Mucosa of descending colon (tissue), 3 donors: Measurements from ENCODE around the gene MYZAP. TPM values are rescaled to one million over a fixed set of nuclear protein-coding genes. Genes with fewer than 3 reads are reported as not detected.

ENCODE experiments used
- ATAC-seq: fragments of 200-7000 bp; cut with Tn5 transposase; one replicate; pipeline ENCODE4 v1.9.1; 2020; ENCODE audit warnings: mild to moderate bottlenecking, moderate library complexity
- DNase-seq, 3 donors: peaks; one replicate each; pipeline ENCODE4 v3.0.0-alpha.2; 2020
- H3K36me3 ChIP-seq: fragments of 200-600 bp; one replicate; pipeline ENCODE4 v1.8.0; 2021; ENCODE audit warnings: low read depth, mild to moderate bottlenecking
- H3K4me1 ChIP-seq: fragments of 200-600 bp; one replicate; pipeline ENCODE4 v1.8.0; 2021; ENCODE audit warnings: low read depth, mild to moderate bottlenecking
- H3K4me3 ChIP-seq: fragments of 200-600 bp; one replicate; pipeline ENCODE4 v1.8.0; 2021; ENCODE audit warnings: mild to moderate bottlenecking
- H3K9me3 ChIP-seq: fragments of 200-600 bp; one replicate; pipeline ENCODE4 v1.8.0; 2021; ENCODE audit warnings: mild to moderate bottlenecking
- intact Hi-C, 2 donors: fragments of 100-400 bp; cut with DNase I in 1 of 2; cut with micrococcal nuclease in 1 of 2; formaldehyde crosslinking; loops; one replicate each; pipeline versions ENCODE4 v1.11.0 to v1.11.1; 2022; cut with DNase I, micrococcal nuclease
- total RNA-seq, 3 donors: library from RNA; stranded (reverse); fragmentation: NEBNext Ultra II Directional in 2 of 3; extraction: Animal tissue kit (Norgen Biotek cat#: 25700) in 2 of 3; gene quantifications; one replicate each; pipeline versions ENCODE4 v1.2.1 to v1.2.4, GENCODE V29; 2021 to 2023
- TF ChIP-seq, protein P1 (sequence below): fragments of 200-600 bp; IDR thresholded peaks from one replicate; pipeline ENCODE4 v1.8.0; 2022; ENCODE audit warnings: antibody characterized with exemption, mild to moderate bottlenecking
- donor health status: DM: no; HTN: no; CAD: no; lungs with moderate emphysema.
- donor health status: DM: no; HTN: no; CAD: no.
- donor health status: DM: no; HTN: yes; CAD: no.

MYZAP gene
- total RNA-seq, 3 donors from 2014 or later, result 17.5 to 18.8 (median 17.9) TPM

DNA sequence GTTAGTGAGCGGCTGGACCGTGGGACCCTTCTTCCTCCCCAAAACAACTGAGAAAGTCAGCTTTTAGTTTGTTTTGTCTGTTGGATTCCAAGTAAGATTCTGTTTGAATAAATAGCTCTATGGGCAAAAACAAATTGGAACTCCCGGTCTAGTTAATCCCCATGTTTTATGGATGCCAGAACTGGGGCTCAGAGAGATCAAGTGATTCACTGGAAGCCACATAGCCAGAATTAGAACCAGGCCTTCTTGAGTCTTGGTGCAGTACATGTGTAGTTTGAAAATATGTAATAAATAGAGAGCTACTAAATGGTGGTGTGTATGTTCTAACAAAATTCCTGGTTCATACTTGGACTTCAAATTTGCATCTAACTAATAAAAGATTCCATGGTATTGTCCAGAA, 85.5 kb downstream of the MYZAP start:
- DNase-seq, result no peak
- H3K4me1 ChIP-seq, result no peaks in the 10 kb centered on the region
- H3K9me3 ChIP-seq, result no peaks in the 10 kb centered on the region
- no peak overlapping the region for H3K4me3 ChIP-seq
- intact Hi-C loops, result no loop called here
- ATAC-seq, result no peak
- no peaks in the 10 kb centered on the region for H3K36me3 ChIP-seq
- TF ChIP-seq, protein P1, sequence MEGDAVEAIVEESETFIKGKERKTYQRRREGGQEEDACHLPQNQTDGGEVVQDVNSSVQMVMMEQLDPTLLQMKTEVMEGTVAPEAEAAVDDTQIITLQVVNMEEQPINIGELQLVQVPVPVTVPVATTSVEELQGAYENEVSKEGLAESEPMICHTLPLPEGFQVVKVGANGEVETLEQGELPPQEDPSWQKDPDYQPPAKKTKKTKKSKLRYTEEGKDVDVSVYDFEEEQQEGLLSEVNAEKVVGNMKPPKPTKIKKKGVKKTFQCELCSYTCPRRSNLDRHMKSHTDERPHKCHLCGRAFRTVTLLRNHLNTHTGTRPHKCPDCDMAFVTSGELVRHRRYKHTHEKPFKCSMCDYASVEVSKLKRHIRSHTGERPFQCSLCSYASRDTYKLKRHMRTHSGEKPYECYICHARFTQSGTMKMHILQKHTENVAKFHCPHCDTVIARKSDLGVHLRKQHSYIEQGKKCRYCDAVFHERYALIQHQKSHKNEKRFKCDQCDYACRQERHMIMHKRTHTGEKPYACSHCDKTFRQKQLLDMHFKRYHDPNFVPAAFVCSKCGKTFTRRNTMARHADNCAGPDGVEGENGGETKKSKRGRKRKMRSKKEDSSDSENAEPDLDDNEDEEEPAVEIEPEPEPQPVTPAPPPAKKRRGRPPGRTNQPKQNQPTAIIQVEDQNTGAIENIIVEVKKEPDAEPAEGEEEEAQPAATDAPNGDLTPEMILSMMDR, result no peak

DNA sequence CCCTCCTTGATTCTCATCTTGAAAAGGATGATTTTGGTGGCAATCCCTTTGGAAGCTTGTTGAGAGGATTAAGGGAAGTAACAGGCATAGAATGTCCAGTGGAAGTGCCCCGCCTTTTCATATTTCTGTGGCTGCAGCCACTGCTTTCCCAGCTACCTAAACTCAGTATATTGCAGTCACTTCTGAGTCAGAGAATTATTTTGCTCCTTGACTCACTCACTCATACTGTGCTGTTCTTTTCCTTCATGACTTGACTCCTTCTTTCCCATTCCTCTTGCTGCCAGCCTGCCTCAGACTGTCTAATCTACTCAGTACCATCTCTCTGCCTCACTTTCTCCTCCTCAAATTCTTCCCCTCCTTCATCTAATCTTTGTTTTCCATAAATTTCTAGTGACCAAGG, 88.3 kb downstream of the MYZAP start:
- TF ChIP-seq, protein P1, result no peak
- ATAC-seq (peak; percentile 76), DNase-seq (no peak)
- H3K9me3 ChIP-seq, result no peaks in the 10 kb centered on the region
- intact Hi-C loops, result no loop called here
- no peaks in the 10 kb centered on the region for H3K36me3 ChIP-seq
- no peaks in the 10 kb centered on the region for H3K4me1 ChIP-seq
- H3K4me3 ChIP-seq, result no peak overlapping the region

DNA sequence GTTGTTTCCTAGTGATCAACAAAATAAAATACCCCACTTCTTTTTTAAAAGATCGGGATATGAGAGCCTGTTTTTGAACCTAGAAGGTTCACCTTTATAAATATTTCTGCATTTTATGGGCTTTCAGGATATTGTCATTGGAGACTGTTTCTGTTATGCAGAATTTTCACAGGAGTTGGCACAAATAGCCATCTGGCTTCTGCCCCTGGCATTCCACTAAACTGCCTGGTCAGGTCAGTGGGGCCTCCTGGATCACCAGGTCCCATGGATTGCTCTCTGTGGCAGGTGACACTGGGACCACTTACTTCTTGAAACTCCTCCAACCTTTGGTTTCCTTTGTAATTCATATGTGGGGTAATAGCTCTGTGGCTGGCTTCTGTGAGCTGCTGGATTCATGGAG, 89.3 kb downstream of the MYZAP start:
- DNase-seq (no peak), ATAC-seq (no peak)
- Histone ChIP-seq H3K36me3 (no peaks in the 10 kb centered on the region), H3K9me3 (no peaks in the 10 kb centered on the region), H3K4me1 (no peaks in the 10 kb centered on the region), H3K4me3 (no peak overlapping the region)
- intact Hi-C loops, result no loop called here
- TF ChIP-seq, protein P1, result no peak

GRCh38 chr15:57683481-57683880, 91.8 kb downstream of the MYZAP start:
- intact Hi-C loops, result no loop called here
- TF ChIP-seq, protein P1, result no peak
- Histone ChIP-seq H3K9me3 (no peaks in the 10 kb centered on the region), H3K4me1 (no peaks in the 10 kb centered on the region), H3K36me3 (no peaks in the 10 kb centered on the region), H3K4me3 (no peak overlapping the region)
- ATAC-seq (no peak), DNase-seq (no peak)

DNA sequence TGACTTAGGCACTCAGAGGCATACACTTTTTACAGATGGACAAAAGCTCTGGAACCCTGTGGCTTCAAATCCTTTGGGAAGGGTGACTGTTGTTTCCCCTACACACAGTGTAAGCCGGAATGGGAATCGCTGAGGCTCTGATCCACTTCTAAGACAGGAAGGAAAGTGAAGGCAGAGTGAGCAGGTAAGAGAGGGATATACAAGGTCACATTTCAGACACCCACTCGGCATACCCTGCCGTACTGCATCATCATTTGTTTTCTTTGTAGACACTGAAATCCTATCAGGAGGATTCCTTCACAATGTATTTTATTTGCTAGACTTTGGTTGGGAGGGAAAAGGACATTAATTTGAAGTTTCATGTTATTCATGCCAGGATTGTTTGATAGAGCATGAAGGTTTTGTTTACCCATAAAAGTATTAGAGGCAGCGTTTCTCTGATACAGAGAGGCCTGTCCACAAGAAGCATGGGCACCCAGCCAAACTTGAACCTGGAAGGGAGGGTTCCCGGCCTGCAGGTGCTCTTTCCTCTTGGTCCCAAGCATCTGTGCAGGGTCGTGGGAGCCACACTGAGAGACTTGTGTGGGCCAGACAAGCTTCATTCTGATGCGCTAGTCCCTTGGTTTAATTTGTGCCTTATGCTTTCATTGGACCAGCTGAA, 92.9 kb downstream of the MYZAP start:
- H3K4me3 ChIP-seq, result no peak overlapping the region
- DNase-seq (no peak), ATAC-seq (no peak)
- H3K4me1 ChIP-seq, result no peaks in the 10 kb centered on the region
- TF ChIP-seq, protein P1, result no peak
- intact Hi-C loops, result no loop called here
- no peaks in the 10 kb centered on the region for H3K9me3 ChIP-seq
- H3K36me3 ChIP-seq, result no peaks in the 10 kb centered on the region
